IPS-11a (cell line): Measurements from ENCODE around the gene UBE3B.
"Not testable (repeated sequence)": the region's sequence is repeated elsewhere in the genome, so short reads cannot be mapped to it uniquely, and the experiment has no call there.

Experiments
- H3K4me3 ChIP-seq: one replicate; pipeline ENCODE4 v1.5.1; 2013; ENCODE audit warnings: low read depth, low read length, control low read depth

Gene UBE3B, protein sequence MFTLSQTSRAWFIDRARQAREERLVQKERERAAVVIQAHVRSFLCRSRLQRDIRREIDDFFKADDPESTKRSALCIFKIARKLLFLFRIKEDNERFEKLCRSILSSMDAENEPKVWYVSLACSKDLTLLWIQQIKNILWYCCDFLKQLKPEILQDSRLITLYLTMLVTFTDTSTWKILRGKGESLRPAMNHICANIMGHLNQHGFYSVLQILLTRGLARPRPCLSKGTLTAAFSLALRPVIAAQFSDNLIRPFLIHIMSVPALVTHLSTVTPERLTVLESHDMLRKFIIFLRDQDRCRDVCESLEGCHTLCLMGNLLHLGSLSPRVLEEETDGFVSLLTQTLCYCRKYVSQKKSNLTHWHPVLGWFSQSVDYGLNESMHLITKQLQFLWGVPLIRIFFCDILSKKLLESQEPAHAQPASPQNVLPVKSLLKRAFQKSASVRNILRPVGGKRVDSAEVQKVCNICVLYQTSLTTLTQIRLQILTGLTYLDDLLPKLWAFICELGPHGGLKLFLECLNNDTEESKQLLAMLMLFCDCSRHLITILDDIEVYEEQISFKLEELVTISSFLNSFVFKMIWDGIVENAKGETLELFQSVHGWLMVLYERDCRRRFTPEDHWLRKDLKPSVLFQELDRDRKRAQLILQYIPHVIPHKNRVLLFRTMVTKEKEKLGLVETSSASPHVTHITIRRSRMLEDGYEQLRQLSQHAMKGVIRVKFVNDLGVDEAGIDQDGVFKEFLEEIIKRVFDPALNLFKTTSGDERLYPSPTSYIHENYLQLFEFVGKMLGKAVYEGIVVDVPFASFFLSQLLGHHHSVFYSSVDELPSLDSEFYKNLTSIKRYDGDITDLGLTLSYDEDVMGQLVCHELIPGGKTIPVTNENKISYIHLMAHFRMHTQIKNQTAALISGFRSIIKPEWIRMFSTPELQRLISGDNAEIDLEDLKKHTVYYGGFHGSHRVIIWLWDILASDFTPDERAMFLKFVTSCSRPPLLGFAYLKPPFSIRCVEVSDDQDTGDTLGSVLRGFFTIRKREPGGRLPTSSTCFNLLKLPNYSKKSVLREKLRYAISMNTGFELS

GRCh38 chr12:109477185-109477962 is at the start of gene UBE3B, which contains the start of gene KCTD10:
UBE3B (plus strand) TSS chr12:109477634; CDS start chr12:109483552, 5,918 bp downstream.
KCTD10 (minus strand) TSS chr12:109477300; CDS start chr12:109477262, 38 bp downstream.
- peak within 1 kb of the TSS; percentile 93 for H3K4me3 ChIP-seq

DNA sequence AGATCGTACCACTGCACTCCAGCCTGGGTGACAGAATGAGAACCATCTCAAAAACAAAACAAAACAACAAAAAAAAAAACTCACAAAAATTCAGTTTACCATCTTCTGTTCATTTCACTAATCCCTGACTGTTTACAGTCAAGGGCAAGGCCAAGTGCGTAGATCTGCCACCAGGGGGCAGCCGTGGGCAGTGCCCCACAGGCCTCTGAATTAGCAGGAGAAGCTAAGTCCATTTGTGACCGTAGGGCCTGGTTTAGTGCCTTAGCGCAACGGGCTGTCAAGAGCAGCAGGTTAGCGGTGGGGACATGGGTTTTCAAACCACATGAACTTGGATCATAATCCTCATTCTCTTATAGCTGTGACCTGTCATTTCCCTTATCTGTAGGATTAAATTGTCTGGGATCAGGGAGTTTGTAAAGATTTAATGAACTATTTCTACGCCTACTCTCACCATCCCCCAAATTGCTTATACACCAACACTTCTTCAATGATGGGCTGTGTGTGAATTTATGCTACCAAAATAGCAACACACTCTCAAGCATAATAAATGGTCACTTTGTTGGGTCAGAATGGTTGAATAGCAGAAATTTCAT is 49.3 kb upstream of the UBE3B start:
- H3K4me3 ChIP-seq = no peak overlapping the region

GRCh38 chr12:109428804-109429203 is 48.6 kb upstream of the UBE3B start:
- not testable (repeated sequence) for H3K4me3 ChIP-seq

DNA sequence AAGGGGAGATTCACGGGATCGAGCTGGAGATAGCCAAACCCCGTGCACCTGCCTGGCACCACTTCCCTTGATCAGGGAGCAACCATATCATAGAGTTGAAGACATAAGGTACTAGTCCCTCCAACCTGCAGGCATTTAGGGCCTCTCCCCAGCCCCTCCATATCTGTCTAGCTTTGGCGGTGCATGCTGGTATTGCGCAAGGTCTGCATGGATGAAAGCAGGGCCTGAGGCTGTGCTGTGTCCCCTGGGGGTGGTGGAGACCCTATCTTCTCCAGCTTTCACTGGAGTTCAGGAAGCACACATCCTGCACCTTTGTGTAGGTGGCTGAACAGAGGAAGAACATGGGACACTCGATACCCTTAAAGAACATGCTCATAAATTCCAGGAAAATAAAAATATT is 47.2 kb upstream of the UBE3B start:
- H3K4me3 ChIP-seq = no peak overlapping the region

- no peak overlapping the region for H3K4me3 ChIP-seq
Measured at GRCh38 chr12:109432431-109432830, 45.0 kb upstream of the UBE3B start.

DNA sequence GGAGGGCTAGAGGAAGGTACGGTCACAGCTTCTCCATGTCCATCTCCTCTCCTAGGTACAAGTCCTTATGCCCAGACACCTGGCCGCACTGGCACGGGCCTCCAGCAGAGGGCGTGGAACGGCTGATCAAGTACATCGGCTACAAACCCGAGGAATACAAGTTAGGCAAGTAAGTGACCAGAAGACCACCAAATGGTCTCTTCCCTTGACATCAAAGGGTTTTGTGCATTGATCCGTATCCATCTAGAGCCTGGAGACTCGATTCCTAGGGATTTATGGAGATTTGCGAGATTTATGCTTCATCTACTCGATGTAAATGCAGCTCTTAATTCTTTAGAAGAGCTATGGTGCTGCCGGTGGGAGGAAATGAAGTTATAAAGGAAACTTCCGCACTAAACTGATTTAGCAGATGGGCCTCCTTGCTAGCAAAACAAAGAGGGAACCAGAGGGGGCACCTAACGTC is 44.6 kb upstream of the UBE3B start:
- H3K4me3 ChIP-seq = no peak overlapping the region

DNA sequence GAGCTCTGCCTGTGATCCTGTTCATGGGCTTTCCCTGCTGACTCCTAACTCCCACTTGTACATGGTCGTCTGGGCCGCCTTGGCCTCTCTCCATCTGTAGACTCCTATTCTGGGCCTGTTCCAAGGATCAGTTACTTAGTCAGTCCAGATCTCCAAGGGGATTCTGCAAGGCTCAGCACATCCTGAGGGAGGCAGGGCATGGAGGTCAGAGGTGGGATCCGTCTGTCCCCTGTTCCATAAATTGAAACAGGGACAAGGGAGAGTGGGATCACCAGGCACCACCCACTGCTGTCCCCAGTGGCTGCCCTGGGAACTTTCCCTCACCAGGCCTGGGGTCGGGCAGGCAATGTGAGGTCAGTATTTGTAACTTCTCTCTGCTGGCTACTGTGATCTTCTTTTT is 43.8 kb upstream of the UBE3B start:
- H3K4me3 ChIP-seq = no peak overlapping the region

DNA sequence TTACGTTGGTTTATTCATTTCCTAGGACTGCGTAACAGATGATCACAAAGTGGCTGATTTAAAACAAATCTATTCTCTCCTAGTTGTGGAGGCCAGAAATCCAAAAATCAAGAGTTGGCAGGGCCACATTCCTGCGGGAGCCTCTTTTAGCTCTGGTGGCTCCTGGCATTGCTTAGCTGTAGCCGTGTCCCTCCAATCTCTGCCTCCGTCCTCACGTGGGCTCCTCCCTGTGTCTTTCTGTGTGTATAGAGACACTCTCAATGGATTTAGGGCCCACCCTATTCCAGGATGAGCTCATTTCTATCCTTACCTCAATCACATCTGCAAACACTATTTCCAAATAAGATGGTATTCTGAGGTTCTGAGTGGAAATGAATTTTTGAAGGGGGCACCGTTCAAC is 42.9 kb upstream of the UBE3B start:
- H3K4me3 ChIP-seq = no peak overlapping the region

DNA sequence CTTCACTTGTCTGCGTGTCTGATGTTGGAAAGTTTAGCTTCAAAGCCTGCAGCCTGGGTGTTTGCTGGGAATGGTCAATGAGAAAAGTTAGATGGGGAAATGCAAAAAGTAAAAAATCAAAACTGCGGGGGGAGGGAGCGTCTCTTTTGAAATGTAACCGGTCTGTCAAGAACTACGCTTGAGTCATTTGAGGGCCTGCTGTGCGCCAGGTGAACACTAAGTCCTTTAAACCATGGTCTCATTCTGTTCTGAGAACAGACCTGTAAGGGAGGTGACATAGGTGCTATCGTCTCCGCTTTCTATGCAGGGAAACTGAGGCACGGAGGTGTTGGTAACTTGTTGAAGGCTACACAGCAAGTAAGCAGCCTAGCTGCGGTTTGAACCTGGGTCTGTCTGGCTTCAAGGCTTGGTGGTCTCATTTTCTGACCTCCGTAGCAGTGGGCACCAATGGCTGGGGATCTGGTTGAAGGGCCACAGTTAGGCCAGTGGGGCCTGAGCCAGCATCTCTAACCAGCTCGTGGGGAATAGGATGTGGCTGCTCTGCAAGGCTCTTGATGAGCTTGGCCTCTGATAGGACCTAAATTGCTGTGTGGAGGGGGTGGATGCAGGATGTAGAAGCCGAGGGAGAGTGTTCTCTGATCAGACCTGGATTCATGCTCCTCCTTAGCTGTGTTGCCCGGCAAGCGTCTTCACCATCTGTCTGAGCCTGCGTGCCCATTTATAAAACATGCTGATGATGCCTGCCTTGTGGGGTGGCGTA is 41.8 kb upstream of the UBE3B start:
- H3K4me3 ChIP-seq = no peak overlapping the region

DNA sequence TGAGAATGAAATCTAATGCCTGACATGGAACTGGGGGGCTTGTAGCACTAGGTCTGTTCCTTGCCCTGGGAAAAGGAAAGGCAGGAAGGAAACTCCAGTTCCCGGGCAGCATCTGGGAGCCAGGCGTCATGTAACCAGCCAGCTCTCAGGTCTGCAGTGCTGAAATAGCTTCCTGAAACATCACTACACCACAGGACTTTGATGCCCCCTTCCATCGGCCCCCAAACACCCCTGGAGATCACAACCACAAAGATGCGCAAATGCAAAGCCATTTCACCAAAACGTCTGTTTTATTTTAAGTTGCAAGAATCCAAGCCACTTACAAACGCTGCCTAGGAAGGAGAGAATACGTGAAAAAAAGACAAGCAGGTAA is 41.3 kb upstream of the UBE3B start:
- H3K4me3 ChIP-seq = no peak overlapping the region

GRCh38 chr12:109439181-109439580 is 38.3 kb upstream of the UBE3B start:
- no peak overlapping the region for H3K4me3 ChIP-seq

- H3K4me3 ChIP-seq = not testable (repeated sequence)
Measured at GRCh38 chr12:109439951-109440350, 37.5 kb upstream of the UBE3B start.

DNA sequence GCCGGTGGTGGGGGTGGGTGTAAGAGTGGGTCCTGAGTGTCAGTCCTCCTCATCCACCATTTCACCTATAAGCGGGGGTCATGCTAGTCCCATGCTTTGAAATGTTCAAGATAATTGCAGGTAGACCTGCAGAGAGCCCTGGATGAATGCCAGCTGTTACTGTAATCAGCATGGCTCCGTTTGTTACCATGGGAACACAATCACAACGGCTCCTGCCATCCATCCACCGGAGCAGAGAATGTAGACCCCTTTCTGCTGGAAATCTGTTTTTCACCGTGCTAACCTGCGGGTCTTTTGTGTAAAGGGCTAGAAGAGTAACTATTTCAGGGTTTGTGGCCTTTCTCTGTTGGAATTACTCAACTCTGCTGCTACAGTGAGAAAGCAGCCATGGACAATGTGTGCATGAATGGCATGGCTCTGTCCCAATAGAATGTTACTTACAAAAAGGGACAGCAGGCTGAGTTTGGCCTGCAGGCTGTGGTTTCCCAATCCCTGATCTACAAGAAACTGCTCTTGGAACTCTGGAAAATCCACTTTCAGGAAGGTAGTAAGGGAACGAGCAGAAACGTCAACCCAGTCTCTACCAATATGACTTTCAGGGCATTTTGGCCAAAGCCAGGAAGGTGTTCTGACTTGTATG is 36.5 kb upstream of the UBE3B start:
- H3K4me3 ChIP-seq = no peak overlapping the region

DNA sequence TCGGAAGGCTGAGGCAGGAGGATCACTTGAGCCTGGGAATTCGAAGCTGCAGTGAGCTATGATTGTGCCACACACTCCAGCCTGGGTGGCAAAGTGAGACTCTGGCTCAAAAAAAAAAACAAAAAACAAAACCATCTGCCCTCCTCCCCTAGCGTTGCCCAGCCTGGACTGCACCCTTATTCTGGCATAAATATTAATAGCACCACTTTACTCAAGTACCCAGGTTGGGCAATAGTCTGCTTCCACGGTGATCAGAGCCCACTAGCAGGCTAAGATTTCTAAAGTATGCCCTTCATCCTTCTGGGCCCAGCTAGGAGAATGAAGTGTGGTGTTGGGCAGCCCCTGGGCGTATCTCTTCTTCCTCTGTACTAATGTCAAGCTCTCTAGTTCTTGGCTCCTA is 33.6 kb upstream of the UBE3B start:
- no peak overlapping the region for H3K4me3 ChIP-seq

GRCh38 chr12:109444259-109444658 is 33.2 kb upstream of the UBE3B start:
- H3K4me3 ChIP-seq = no peak overlapping the region

GRCh38 chr12:109445191-109445609 is 32.2 kb upstream of the UBE3B start:
- no peak overlapping the region for H3K4me3 ChIP-seq

DNA sequence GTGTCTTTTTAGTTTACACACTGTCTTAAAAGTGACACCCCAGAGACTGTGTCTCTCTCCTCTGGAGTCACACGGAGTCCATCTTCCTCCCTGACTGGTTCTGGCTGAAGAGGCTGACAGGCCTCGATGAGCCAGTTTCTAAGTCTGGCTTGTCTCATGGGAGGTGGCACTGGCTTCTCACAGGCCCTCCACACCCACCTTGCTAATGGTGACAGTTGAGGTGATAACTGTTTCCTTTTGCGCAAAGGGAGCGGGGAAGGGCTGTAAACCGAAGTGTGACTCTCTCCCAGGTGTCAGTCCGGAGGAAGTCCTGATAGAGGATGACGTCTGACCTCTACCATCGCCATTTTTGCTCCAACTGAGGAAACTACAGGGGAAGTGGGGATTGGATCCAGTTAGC is 30.6 kb upstream of the UBE3B start:
- H3K4me3 ChIP-seq = no peak overlapping the region

GRCh38 chr12:109447482-109447881 is 30.0 kb upstream of the UBE3B start:
- H3K4me3 ChIP-seq = no peak overlapping the region

DNA sequence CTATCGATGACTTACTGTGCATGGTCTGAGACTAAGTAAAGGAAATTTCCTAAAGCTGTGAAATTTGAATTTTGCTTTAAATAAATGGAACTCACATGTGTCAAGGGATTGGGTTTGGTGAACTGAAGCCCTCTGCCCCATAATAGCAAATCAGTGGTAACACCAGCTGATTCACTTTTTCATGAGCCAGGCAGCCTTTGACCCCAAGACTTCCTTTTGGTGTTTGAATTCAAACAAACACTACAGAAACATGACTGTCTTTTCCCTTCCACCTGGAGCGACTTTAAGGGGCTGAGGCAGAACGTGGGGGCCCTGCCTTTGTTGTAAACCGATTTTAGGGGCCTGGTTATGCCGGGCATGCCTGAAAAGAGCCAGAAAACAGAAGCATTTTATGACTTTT is 29.2 kb upstream of the UBE3B start:
- no peak overlapping the region for H3K4me3 ChIP-seq
